GM18951 (cell line): Measurements from ENCODE around the gene PRSS22.

Source experiments
- POLR2A ChIP-seq: IDR thresholded peaks from 4 replicates; pipeline ENCODE4 v1.6.1; 2011; ENCODE audit warnings: mild to moderate bottlenecking; ENCODE audit not compliant: insufficient read length, insufficient read depth; ENCODE audit errors: extremely low read depth
- in situ Hi-C: fragments of 300-500 bp; cut with MboI; formaldehyde crosslinking; loops from one replicate; pipeline ENCODE4 v1.12.0; 2022; ENCODE audit warnings: low sequenced_read_pairs, mixed read lengths, inconsistent platforms; ENCODE audit not compliant: unreplicated experiment

The PRSS22 gene

DNA sequence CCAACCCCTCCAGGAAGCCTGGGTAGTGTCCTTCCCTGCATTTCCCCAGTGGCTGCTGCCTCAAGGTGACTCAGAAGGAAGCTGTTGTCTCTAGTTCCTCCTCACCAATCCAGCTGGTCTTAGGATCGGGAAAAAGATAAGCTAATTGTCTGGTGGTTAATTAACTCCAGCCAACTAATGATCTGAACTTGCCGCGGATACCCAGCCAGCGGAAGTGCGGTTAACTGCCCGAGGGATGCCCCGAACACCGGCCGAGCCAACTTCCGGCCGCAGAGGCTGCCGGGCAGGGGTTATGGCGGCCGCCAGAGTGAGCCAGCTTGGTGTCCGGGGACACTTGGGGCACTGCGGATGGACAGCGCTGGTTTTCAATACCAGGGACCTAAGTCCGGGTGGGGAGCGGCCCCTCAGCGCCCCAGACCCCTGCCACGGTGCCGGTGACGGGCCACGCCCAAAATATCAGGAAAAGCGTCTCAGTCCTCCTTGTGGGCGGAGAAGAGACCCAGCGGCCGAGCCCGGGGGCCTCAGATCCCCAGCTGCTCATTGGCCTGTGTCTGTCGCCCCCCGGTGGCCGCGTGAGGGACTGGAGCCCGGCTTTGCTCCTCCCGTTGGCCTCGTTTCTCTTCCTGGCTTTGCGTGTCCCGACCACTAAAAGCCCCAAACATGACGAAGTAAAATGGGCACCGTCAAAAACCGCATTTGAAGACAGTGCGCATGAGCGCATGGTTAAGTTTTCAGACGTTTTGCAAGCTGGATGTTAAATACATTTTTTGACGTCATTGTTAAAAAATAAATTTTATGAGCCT, 10.2 kb upstream of the PRSS22 start:
- TF ChIP-seq POLR2A, result peak; percentile 92
- in situ Hi-C loops, result no loop called here

DNA sequence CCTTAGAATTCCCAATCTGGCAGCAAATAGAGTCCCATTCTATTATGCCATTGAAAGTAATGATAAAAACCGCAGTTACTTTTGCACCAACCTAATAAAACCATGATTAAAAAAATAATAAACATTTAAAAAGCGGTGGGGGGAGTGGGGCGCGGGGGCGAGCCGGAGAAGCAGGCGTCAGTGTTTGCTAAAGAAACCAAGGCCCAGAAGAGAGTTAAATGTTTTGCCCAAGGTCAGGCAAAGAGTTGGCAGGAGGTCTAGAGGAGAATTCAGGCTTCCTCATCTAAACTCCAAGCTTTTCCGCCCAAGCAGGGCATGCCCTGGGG, 9.7 kb upstream of the PRSS22 start:
- in situ Hi-C loops, result no loop called here
- TF ChIP-seq POLR2A, result no peak

DNA sequence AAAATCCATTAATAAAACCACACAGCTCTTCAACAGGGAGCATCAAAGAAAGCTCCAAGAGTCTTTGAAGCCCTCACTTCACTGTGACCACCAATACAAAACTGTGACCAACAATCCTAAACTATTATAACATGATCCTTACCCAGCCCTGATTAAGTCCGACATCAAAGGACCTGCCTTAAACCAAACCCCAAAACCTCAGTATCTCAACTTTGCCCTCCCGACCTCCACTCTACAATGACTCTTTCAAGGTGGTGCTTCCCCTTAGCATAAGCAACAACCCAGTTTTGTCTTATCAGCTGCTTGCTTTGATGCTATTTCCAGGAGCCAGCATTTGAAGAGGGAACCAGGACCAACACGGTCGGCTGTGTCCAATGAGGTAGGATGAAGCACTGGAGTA, 8.5 kb upstream of the PRSS22 start:
- in situ Hi-C loops, result no loop called here
- TF ChIP-seq POLR2A, result no peak

DNA sequence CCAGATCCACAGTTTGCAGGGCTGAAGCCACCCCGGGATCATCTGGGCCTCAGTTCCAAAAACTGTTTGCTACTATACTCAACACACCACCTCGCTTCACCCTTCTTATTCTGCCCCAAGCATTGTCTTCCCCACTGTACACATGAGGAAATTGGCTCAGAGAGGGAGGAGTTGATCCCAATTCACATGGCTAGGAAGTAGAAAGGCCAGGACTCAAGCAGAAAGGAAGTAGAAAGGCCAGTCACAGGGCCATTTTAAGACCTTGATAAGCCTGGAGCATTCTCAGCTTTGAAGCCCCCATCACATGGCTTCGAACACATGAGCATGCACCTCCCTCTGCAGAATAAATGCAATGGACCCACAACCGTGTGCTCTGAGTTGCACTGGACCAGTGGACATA, 7.7 kb upstream of the PRSS22 start:
- in situ Hi-C loops, result no loop called here

DNA sequence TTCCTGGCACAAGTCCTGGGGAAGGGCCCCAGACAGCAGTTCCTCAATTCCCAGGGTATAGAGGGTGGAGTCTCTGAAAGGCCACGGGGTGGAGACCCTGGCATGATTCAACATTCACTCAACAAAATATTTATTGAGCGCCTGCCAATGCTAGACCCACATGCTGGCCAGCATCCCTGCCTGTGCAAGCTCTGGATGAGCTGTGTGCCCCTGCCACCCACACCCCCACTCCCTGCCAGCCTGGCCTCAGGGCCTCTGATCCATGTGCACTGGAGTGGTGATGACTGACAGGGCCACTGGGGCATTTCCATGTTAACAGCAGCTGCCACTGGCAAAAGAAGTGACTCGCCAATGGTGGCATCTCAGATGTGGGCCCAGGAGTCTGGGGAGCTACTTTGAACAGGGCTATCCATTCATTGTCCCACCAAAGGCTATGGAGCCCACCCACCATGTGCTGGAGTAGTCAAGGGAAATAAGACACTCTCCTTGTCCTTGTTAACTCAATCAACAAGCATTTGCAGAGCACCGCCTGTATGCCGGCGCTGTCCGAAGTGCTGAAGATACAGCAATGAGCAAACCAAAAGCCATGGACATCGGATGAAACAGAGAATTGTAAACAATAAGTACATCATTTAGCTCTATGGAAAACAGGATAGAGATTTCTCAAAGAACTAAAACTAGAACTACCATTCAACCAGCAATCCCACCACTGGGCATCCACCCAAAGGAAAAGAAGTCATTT, 3.0 kb upstream of the PRSS22 start:
- in situ Hi-C loops, result no loop called here
- TF ChIP-seq POLR2A, result no peak

More for the DNA sequence above, 7.7 kb upstream of the PRSS22 start:
- TF ChIP-seq POLR2A, result no peak

DNA sequence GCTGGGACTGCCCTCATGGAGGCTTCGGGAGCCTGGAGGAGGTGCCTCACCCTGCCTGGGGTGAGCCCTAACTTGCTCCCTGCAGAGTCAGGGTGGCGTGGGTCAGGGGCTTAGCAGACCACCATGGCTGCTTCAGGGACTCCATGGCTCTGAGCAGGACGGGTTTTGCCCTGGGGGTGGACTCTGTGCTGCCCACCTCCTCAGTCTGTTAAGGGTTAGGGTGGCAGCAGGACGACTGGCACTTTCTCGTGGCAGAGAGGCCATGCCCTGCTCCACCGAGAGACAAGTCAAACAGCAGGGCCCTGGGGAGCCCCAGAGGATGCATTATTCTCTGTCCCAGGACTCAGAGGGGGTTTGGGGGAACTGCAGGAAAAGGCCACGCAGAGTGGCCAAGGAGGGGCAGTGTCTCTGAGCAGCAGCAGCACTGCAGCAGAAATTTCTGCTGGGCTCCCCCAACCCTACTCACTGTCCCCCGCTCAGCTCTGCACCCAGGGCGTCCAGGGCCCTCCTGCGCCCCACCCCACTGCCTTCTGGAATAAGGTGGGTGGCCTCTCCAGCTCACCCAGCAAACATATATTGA, 1.8 kb upstream of the PRSS22 start:
- TF ChIP-seq POLR2A, result no peak
- in situ Hi-C loops, result no loop called here

DNA sequence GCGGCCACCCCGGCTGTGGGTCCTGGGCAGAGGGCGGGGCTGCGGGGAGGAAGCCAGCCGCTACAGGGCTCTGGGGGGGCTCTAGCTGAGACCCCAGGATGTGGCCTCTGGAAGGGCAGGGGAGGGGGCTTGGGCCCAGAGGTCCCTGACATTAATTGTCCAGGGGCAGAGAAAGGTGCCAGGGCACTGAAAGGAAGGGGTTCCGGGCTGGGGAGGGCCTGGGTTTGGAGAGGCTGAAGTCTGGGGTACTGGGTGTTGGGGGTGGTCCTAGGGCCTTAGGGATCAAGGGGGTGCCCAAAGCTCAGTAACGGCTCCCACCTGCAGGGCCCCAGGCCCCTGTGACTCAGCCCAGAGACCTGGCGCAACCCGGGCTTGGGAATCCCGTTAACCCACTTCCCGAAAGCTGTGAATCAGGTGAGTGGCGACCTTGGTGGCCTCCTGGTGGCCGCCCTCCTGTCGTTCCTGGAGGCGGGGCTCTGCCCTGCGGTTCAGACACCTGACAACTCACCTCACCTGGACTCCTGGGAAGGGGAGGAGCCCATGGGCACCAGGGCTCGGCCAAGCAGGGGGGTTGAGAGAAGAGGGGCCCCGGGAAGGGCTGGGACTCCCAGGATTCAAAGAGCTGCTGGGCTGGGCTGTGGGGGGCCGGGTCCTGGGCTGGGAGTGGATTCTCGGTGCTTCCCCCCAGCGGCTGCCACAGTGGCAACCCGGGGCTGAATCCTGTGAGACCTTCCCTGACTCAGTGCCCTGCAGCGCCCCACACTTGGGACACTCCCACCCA, 465 bp upstream of the PRSS22 start:
- in situ Hi-C loops, result no loop called here
- TF ChIP-seq POLR2A, result no peak

DNA sequence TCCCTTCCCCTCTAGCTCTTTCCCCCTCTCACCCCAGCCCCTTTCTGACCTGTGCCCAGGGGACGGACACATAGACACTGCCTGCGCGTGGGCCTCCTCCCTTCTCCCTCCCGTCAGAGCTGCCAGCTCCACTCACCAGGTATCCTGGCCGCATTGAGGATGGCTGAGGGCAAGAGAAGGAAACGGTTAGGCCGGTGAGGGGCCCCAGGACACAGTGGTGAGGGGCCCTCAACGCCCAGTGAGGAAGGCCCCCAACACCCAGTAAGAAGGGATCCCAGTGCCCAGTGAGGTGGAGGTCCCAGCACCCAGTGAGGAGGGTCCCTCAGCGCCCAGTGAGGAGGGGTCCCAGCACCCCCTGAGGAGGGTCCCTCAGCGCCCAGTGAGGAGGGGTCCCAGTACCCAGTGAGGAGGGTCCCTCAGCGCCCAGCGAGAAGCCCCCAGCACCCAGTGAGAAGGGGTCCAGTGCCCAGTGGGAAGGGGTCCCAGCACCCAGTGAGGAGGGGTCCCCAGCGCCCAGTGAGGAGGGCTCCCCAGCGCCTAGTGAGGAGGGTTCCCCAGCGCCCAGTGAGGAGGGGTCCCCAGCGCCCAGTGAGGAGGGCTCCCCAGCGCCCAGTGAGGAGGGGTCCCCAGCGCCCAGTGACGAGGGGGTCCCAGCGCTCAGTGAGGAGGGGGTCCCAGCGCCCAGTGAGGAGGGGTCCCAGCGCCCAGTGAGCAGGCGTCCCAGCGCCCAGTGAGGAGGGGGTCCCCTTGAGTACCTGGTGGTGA, 1.1 kb downstream of the PRSS22 start:
- in situ Hi-C loops, result no loop called here
- no peak for TF ChIP-seq POLR2A

DNA sequence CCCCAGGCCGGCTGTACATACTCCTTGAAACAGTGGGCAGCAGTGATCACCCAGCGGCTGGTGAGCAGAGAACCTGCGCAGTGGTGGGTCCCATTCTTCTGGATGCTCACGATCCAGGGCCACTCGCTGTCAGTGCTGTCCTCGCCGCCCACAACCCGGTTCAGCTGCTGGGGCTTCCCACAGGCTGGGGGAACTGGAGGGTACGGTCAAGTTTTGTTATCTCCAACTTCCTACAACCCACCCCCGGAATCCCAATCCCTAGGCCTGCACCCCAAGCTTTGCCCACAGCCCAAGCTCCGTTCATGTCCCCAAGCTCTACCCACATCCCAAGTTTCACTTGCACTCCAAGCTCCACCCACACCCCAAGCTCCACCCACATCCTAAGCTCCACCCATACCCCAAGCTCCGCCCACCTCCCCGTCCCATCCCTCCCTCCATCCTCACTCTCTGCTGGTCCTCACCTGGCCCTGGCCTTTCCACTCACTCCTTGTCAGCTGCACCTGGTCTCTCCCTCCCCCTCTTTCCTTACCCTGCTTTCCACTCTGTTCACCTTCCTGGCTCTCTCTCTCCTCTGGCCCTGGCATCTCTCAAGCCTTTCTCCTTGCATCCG, 1.8 kb downstream of the PRSS22 start:
- in situ Hi-C loops, result no loop called here
- TF ChIP-seq POLR2A, result no peak

DNA sequence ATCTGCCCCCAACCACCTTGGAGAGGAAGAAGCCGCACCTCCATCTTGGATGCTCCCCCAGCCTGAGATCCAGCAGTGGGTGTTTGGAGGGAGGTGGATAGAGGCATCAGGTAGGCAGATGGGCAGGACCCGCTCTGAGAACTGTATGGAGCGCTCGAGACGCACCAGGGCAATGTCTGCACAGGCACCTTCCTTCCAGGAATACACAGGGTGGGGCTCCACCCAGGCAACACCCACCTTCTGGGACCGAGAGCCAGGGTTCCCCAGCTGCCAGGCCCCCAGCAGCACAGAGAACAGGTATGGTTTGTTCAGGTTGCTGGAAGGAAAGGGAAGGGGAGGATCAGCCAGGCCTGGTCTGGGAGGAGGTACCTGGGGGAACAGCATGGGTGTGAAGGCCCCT, 2.4 kb downstream of the PRSS22 start:
- in situ Hi-C loops, result no loop called here
- TF ChIP-seq POLR2A, result no peak

DNA sequence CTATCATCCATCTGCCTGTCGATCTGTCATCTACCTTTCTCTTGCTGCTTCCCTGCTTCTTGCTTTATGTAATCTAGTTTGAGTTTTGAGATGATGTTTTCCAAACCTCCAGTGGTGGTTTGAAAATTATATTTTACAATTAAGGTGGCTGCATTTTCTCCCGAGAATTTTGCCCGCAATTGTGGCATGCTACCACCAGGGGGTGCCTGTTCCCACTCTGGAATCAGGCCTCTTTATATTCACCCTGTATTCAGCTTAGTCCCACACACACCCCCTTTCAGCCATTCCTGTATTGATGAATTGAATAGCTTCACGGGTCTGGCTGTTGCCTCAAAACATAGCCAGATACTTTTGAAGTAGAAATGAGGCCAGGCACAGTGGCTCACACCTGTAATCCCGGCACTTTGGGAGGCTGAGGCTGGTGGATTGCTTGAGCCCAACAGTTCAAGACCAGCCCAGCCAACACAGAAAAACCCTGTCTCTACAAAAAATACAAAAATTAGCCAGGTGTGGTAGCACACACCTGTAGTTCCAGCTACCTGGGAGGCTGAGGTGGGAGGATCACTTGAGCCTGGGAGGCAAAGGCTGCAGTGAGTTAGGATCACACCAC, 3.2 kb downstream of the PRSS22 start:
- in situ Hi-C loops, result no loop called here
- no peak for TF ChIP-seq POLR2A
